Mesenchymal stem cell (in vitro differentiated cells and primary cell): ENCODE data around the gene UBE2L3.

Source experiments
- DNase-seq: peaks from one replicate; pipeline ENCODE4 v3.0.0-alpha.2; 2013
- H2AFZ ChIP-seq: one replicate; pipeline ENCODE4 v1.6.1; 2013; ENCODE audit warnings: low read depth, mild to moderate bottlenecking, control low read depth, inconsistent platforms, low read length, moderate library complexity
- H2AK5ac ChIP-seq: 2 replicates; pipeline ENCODE4 v1.6.1; 2013; ENCODE audit warnings: low read length, moderate library complexity, mild to moderate bottlenecking, inconsistent platforms; ENCODE audit not compliant: severe bottlenecking
- H2BK120ac ChIP-seq: one replicate; pipeline ENCODE4 v1.6.1; 2013; ENCODE audit warnings: low read depth, mild to moderate bottlenecking, inconsistent platforms, low read length, moderate library complexity
- H2BK12ac ChIP-seq, 2 experiments: one replicate each; pipeline ENCODE4 v1.6.1; 2013; ENCODE audit warnings: inconsistent platforms in 2 of 2, low read length in 2 of 2, mild to moderate bottlenecking in 2 of 2, moderate library complexity in 2 of 2, control low read depth in 1 of 2
- H2BK15ac ChIP-seq: one replicate; pipeline ENCODE4 v1.6.1; 2013; ENCODE audit warnings: mild to moderate bottlenecking, low read depth, inconsistent platforms; ENCODE audit not compliant: poor library complexity, severe bottlenecking
- H2BK5ac ChIP-seq: 2 replicates; pipeline ENCODE4 v1.6.1; 2013; ENCODE audit warnings: low read depth, mild to moderate bottlenecking, low read length, control low read depth, inconsistent platforms; ENCODE audit not compliant: poor library complexity, severe bottlenecking
- H3K14ac ChIP-seq, 2 experiments: one replicate each; pipeline ENCODE4 v1.6.1; 2013; ENCODE audit warnings: inconsistent platforms in 2 of 2, low read length in 2 of 2, control low read depth in 1 of 2, mild to moderate bottlenecking in 1 of 2, moderate library complexity in 1 of 2
- H3K18ac ChIP-seq, 2 experiments: one replicate each; pipeline ENCODE4 v1.6.1; 2013; ENCODE audit warnings: inconsistent platforms in 2 of 2, low read length in 2 of 2, control low read depth in 1 of 2, low read depth in 1 of 2, mild to moderate bottlenecking in 1 of 2
- H3K23ac ChIP-seq, 2 experiments: one replicate each; pipeline ENCODE4 v1.6.1; 2013; ENCODE audit warnings: inconsistent platforms in 2 of 2, low read length in 2 of 2, mild to moderate bottlenecking in 2 of 2, moderate library complexity in 2 of 2, control low read depth in 1 of 2
- H3K27ac ChIP-seq: 2 replicates; pipeline ENCODE4 v1.5.1; 2013; ENCODE audit warnings: mild to moderate bottlenecking, moderate library complexity, low read length, control low read depth, inconsistent platforms; ENCODE audit not compliant: poor library complexity, severe bottlenecking
- H3K27me3 ChIP-seq, 2 experiments: 2 replicates each; pipeline versions ENCODE4 v1.6.1 to v1.7.0; 2013; ENCODE audit warnings: low read length in 2 of 2, mild to moderate bottlenecking in 2 of 2, moderate library complexity in 2 of 2, control low read depth in 1 of 2, inconsistent platforms in 1 of 2; ENCODE audit not compliant: control insufficient read depth in 1 of 2, insufficient read depth in 1 of 2
- H3K36me3 ChIP-seq, 2 experiments: 2 replicates each; pipeline versions ENCODE4 v1.6.1 to v1.7.0; 2013; ENCODE audit warnings: low read length in 2 of 2, control low read depth in 1 of 2, inconsistent platforms in 1 of 2, low read depth in 1 of 2, mild to moderate bottlenecking in 1 of 2; ENCODE audit not compliant: insufficient read depth in 2 of 2, control insufficient read depth in 1 of 2
- H3K4ac ChIP-seq, 2 experiments: one replicate each; pipeline ENCODE4 v1.6.1; 2013; ENCODE audit warnings: inconsistent platforms in 2 of 2, low read length in 2 of 2, mild to moderate bottlenecking in 2 of 2, moderate library complexity in 2 of 2, control low read depth in 1 of 2, low read depth in 1 of 2
- H3K4me1 ChIP-seq: 2 replicates; pipeline ENCODE4 v1.6.1; 2013; ENCODE audit warnings: low read depth, low read length, control low read depth; ENCODE audit not compliant: control insufficient read depth, insufficient read depth
- H3K4me2 ChIP-seq: 2 replicates; pipeline ENCODE4 v1.6.1; 2013; ENCODE audit warnings: low read length, mild to moderate bottlenecking, inconsistent platforms; ENCODE audit not compliant: poor library complexity, severe bottlenecking
- H3K4me3 ChIP-seq, 2 experiments: 2 replicates each; pipeline versions ENCODE4 v1.5.1 to v1.7.0; 2013; ENCODE audit warnings: low read length in 2 of 2, mild to moderate bottlenecking in 2 of 2, control low read depth in 1 of 2, low read depth in 1 of 2; ENCODE audit not compliant: insufficient read depth in 1 of 2
- H3K79me1 ChIP-seq: replicated peaks from 2 replicates; pipeline ENCODE4 v1.6.1; 2013; ENCODE audit warnings: mild to moderate bottlenecking, control low read depth, low read length, inconsistent platforms; ENCODE audit not compliant: poor library complexity, severe bottlenecking
- H3K9ac ChIP-seq: 2 replicates; pipeline ENCODE4 v1.7.0; 2013; ENCODE audit warnings: mild to moderate bottlenecking, low read length, moderate library complexity
- H3K9me3 ChIP-seq: 2 replicates; pipeline ENCODE4 v1.7.0; 2013; ENCODE audit warnings: mild to moderate bottlenecking, low read length; ENCODE audit not compliant: control insufficient read depth
- H4K8ac ChIP-seq: one replicate; pipeline ENCODE4 v1.6.1; 2013; ENCODE audit warnings: inconsistent platforms, mild to moderate bottlenecking, low read length, moderate library complexity
- H4K91ac ChIP-seq: one replicate; pipeline ENCODE4 v1.6.1; 2013; ENCODE audit warnings: mild to moderate bottlenecking, low read length, inconsistent platforms
- WGBS: methylation state at CpG from one replicate; pipeline ENCODE4 v1.1.7; 2013; ENCODE audit warnings: mixed read lengths; 5-methylcytosine and 5-hydroxymethylcytosine counted together

UBE2L3 gene

GRCh38 chr22:21657020-21657359 is 89.5 kb downstream of the UBE2L3 start:
- no peak overlapping the region for H2BK5ac ChIP-seq
- WGBS: 34% methylated on average over 17 of the region's 17 CpGs
- no peak overlapping the region for H2BK15ac ChIP-seq
- H3K36me3 ChIP-seq: peaks cover 6% of the 10 kb centered on the region in 2 experiments
- peaks cover 23% of the 10 kb centered on the region for H3K4me1 ChIP-seq
- peak overlapping the region; percentile 61 to 72 for H3K4me3 ChIP-seq
- H2AFZ ChIP-seq: peak overlapping the region; percentile 74
- H3K23ac ChIP-seq: no peak overlapping the region
- no peak overlapping the region for H4K91ac ChIP-seq
- no peak overlapping the region for H2BK12ac ChIP-seq
- no peaks in the 10 kb centered on the region for H3K9me3 ChIP-seq
- peaks cover 14% of the 10 kb centered on the region for H3K79me1 ChIP-seq
- H3K27ac ChIP-seq: no peak overlapping the region
- H3K4ac ChIP-seq: no peak overlapping the region
- H3K14ac ChIP-seq: no peak overlapping the region
- H3K27me3 ChIP-seq: peaks cover 15 to 32% of the 10 kb centered on the region in 2 experiments
- peak overlapping the region; percentile 74 for H3K4me2 ChIP-seq
- no peak overlapping the region for H2AK5ac ChIP-seq
- H4K8ac ChIP-seq: peak overlapping the region; percentile 1
- no peak overlapping the region for H2BK120ac ChIP-seq
- H3K18ac ChIP-seq: peak overlapping the region; percentile 23 to 57
- no peak overlapping the region for H3K9ac ChIP-seq
- no peak for DNase-seq

GRCh38 chr22:21657360-21658032 is 90.0 kb downstream of the UBE2L3 start:
- WGBS: under 1% methylated on average over 69 of the region's 79 CpGs
- H2AFZ ChIP-seq: peak overlapping the region; percentile 74

GRCh38 chr22:21659864-21660525 is 92.5 kb downstream of the UBE2L3 start:
- H3K9ac ChIP-seq: no peak overlapping the region
- no peaks in the 10 kb centered on the region for H3K36me3 ChIP-seq
- no peak overlapping the region for H3K27ac ChIP-seq
- no peak overlapping the region for H4K8ac ChIP-seq
- H3K4me2 ChIP-seq: no peak overlapping the region
- H3K27me3 ChIP-seq: peaks cover 15 to 32% of the 10 kb centered on the region in 2 experiments
- no peak overlapping the region for H3K4ac ChIP-seq
- DNase-seq: no peak
- no peak overlapping the region for H3K18ac ChIP-seq
- no peak overlapping the region for H2BK12ac ChIP-seq
- no peak overlapping the region for H2BK120ac ChIP-seq
- no peak overlapping the region for H2AK5ac ChIP-seq
- H3K23ac ChIP-seq: no peak overlapping the region
- no peaks in the 10 kb centered on the region for H3K9me3 ChIP-seq
- H3K79me1 ChIP-seq: no peaks in the 10 kb centered on the region
- H3K4me1 ChIP-seq: peaks cover 13% of the 10 kb centered on the region
- H2BK5ac ChIP-seq: no peak overlapping the region
- H4K91ac ChIP-seq: no peak overlapping the region
- no peak overlapping the region for H2AFZ ChIP-seq
- H3K14ac ChIP-seq: no peak overlapping the region
- 85% methylated on average over 7 of the region's 7 CpGs for WGBS
- no peak overlapping the region for H3K4me3 ChIP-seq
- H2BK15ac ChIP-seq: no peak overlapping the region

More at GRCh38 chr22:21657360-21658032, 90.0 kb downstream of the UBE2L3 start:
- no peak overlapping the region for H2BK15ac ChIP-seq
- H3K9ac ChIP-seq: no peak overlapping the region
- no peak overlapping the region for H2AK5ac ChIP-seq
- peaks cover 15 to 32% of the 10 kb centered on the region in 2 experiments for H3K27me3 ChIP-seq
- H2BK5ac ChIP-seq: no peak overlapping the region
- H3K4ac ChIP-seq: no peak overlapping the region
- H4K8ac ChIP-seq: peak overlapping the region; percentile 1
- peak overlapping the region in 1 of 2 experiments; percentile 65 for H3K23ac ChIP-seq
- peak overlapping the region; percentile 61 to 72 for H3K4me3 ChIP-seq
- H3K4me1 ChIP-seq: peaks cover 22% of the 10 kb centered on the region
- no peak overlapping the region for H3K27ac ChIP-seq
- H3K18ac ChIP-seq: peak overlapping the region; percentile 57 to 68
- H3K4me2 ChIP-seq: peak overlapping the region; percentile 74
- H4K91ac ChIP-seq: no peak overlapping the region
- H3K79me1 ChIP-seq: peaks cover 10% of the 10 kb centered on the region
- H2BK12ac ChIP-seq: no peak overlapping the region
- H2BK120ac ChIP-seq: no peak overlapping the region
- H3K14ac ChIP-seq: no peak overlapping the region
- H3K36me3 ChIP-seq: peaks cover 6% of the 10 kb centered on the region in 2 experiments
- peak; percentile 60 for DNase-seq
- no peaks in the 10 kb centered on the region for H3K9me3 ChIP-seq

- Histone ChIP-seq H4K91ac (no peak overlapping the region), H3K27ac (no peak overlapping the region), H3K18ac (no peak overlapping the region), H3K14ac (no peak overlapping the region), H2AFZ (no peak overlapping the region), H3K23ac (no peak overlapping the region), H2BK5ac (no peak overlapping the region), H3K9ac (no peak overlapping the region), H3K4me3 (no peak overlapping the region), H3K4me1 (peaks cover 17% of the 10 kb centered on the region), H2BK120ac (no peak overlapping the region), H2BK12ac (no peak overlapping the region), H2BK15ac (no peak overlapping the region), H3K4me2 (no peak overlapping the region), H3K36me3 (no peaks in the 10 kb centered on the region), H3K79me1 (no peaks in the 10 kb centered on the region), H4K8ac (no peak overlapping the region), H2AK5ac (no peak overlapping the region), H3K9me3 (no peaks in the 10 kb centered on the region), H3K4ac (no peak overlapping the region), H3K27me3 (peaks cover 15 to 32% of the 10 kb centered on the region in 2 experiments)
- WGBS: 82% methylated on average over 7 of the region's 7 CpGs
- DNase-seq: no peak
Measured at GRCh38 chr22:21660904-21661303, 93.4 kb downstream of the UBE2L3 start.
